HG02642 (cell line): ENCODE results near the gene ZNF365.
"Not testable (repeated sequence)": the region's sequence is repeated elsewhere in the genome, so short reads cannot be mapped to it uniquely, and the experiment has no call there.

ENCODE experiments used
- ATAC-seq: cut with Tn5 transposase; IDR thresholded peaks from one replicate; pipeline ENCODE4 v1.9.1; 2021; ENCODE audit warnings: mild to moderate bottlenecking; ENCODE audit not compliant: unreplicated experiment, poor library complexity

Gene ZNF365, protein sequence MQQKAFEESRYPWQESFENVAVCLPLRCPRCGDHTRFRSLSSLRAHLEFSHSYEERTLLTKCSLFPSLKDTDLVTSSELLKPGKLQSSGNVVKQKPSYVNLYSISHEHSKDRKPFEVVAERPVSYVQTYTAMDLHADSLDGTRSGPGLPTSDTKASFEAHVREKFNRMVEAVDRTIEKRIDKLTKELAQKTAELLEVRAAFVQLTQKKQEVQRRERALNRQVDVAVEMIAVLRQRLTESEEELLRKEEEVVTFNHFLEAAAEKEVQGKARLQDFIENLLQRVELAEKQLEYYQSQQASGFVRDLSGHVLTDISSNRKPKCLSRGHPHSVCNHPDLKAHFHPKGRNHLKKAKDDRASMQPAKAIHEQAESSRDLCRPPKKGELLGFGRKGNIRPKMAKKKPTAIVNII

DNA sequence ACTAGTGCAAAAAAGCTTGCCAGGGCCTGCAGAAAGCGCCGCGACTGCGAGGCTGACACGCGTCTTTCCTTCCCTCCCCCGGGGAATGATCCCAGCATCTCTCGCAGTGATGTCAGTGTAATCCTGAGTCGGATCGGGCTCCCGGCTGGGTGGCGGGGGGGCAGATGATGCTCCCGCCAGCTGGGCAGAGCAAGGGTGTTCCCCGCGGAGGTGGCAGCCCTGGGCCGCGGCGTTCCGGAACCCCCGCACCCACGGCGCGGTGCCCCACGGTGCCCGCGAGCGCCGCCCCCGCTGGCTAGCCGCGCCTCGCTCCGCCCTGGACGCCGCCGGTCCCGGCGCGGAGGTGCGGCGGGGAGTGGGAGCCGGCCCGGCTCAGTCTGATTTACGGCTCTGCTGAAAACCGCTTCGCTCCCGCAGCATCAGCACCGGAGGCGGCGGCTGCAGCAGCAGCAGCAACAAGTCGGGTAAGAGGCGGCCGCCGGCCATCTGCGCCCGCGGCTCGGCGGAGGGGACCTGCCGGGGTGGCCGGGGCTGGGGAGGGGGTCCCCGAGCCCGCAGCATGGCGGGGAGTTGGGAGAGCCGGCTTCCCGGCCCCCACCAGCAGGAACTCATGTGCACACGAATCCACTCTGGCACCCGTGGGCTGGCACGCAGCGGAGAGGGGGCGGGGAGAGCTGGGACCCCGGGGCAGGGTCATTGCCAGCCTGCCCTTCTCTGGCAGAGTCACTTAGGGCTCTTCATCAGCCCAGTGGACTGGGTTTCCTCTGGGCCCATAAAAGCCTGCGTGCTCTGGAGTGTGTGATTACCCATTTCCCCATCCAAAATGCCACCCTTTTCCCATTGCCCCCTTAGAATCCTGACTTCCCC is at the start of gene ZNF365:
TSS of gene ZNF365 (plus strand) at position 375 of the 867 bp plus-strand sequence. CDS start 1,825 bp downstream, outside the sequence.
- ATAC-seq, result no peak

DNA sequence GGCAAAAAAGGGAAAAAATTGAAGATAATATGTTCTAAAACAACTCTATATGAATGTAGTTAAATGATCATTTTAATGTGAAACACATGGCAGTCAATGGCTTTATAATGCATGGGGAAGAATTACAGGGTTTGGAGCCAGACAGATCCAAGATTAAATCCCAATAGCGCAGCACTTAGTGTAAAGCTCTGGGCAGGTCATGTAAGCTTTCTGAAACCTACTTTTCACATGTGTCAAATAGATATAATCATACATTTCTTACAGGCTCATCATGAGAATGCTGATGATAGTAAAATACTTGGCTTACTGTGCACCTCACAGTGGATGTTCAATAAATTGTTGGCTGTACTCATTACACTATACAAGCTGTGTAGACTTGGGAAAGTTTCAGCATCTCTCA is 48.0 kb upstream of the ZNF365 start:
- ATAC-seq, result no peak

DNA sequence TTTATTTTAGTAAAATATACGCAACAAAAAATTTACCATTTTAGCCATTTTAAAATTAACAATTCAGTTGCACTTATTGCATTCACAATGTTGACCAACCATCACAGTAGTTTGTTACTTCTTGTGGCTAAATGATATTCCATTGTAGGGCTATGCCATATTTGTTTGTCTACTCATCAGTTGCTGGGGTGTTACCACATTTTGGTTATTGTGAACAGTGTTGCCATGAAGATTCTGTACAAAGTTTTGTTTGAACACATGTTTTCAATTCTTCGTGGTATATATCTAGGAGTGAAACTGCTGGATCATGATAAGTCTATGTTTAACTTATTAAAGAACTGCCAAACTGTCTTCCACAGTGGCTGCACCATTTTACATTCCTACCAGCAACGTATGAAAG is 46.3 kb upstream of the ZNF365 start:
- ATAC-seq, result no peak

DNA sequence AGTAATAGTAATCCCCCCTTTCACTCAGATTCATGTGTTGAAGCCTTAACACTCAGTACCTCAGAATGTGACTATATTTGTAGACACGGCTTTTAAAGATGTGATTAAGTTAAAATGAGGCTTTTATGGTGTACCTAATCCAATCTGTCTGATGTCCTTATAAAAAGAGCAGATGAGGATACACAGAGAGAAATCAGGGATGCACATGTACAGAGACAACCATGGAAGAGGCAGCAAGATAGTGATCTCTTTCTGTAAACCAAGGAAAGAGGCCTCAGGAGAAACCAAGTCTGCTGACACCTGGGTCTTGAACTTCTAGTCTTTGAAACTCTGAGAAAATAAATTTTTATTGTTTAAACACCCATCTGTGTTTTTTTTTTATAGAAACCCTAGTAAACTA is 44.0 kb upstream of the ZNF365 start:
- no peak for ATAC-seq

DNA sequence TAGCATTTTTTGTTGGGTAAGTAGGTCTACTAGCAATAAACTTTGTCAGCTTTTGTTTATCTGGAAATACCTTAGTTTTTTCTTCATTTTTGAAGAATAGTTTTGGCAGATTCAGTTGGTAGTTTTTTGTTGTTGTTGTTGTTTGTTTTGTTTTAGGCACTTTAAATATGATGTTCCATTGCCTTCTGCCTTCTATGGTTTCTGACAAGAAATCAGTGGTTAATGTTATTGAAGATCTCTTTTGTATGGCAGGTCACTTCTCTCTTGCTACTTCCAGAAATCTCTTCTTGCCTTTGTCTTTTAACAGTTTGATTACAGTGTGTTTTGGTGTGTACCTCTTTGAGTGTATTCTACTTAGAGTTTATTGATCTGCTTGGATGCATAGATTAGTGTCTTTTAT is 41.8 kb upstream of the ZNF365 start:
- ATAC-seq, result no peak

DNA sequence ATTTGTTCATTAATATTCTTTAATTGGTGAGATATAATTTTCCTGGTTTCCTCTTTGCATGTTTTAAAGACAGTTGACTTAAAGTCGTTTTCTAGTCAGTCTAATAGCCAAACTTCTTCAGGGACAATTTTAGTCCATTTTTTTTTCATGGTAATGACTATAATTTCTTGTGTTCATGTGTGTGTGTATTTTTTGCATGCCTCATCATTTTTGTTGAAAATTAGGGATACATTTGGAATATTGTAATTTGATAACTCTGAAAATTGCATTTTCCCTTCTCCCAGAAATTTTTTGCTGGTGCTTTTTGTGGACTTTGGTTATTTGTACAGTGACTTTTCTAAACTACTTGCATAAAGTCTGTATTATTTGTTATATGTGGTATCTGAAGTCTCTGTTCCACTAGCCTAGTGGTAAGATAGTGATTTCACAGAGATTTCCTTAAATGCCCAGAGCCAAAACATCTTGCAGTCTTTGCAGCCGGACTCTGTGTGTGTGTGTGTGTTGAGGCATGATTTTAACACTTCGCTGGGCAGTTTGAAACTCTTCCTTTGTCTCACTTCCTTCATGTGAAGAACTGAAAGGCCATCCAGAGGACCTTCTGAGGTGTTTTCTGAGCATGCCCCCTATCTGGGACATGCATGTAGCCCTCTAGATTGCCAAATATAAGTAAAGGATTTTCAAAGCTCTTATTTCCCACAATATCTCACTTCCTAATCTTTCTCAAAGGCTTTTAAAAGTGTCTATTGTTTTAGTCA is 40.9 kb upstream of the ZNF365 start:
- ATAC-seq, result no peak

DNA sequence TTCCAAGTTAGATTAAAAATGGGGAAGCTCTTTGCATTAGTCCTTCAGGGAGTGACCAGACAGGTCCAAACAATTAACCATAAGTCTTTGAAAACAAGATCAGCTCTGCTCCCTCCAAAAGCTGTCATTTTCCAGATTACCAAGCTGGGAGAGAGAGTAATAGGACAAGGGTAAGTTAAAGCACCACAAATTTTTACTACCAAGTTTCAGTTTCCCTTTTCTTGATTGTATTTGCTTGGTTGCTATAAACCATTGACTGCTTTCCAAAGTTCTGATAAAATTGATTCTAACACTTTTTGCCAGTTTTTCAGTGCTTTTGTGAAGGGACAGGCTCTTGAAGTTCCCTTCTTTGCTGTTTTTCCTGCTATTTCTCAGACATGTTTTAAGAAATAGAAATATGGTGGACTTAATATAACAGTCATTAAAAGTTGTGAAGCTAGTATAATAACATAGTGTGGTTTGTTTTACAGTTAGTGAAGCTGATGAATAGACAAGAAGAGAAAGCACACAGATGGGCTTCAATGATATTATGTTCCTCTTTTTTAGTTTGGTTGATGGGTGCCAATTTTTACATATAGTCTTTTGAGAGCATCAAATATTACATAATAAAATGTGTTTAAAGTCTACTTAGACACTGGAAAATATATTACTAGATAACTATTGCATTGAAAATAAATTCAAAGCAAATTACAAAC is 40.0 kb upstream of the ZNF365 start:
- ATAC-seq, result no peak

DNA sequence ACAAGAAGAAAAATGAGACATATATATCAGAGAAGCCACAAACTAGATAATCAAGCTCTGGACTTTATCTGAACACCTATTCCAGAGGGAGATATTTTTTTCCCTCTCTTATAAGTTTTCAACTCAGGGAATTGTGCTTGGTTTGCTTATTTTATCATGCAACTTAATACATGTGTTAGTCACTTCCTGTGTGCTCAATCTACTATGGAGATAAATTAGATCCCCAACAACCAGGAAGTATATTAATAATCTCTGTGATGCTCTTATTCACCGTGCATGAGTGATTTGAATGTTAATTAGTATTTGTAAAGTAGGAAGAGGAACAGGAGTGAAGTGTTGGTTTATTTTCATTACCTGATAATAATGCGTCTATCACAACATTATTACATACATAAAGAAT is 38.8 kb upstream of the ZNF365 start:
- ATAC-seq, result no peak

DNA sequence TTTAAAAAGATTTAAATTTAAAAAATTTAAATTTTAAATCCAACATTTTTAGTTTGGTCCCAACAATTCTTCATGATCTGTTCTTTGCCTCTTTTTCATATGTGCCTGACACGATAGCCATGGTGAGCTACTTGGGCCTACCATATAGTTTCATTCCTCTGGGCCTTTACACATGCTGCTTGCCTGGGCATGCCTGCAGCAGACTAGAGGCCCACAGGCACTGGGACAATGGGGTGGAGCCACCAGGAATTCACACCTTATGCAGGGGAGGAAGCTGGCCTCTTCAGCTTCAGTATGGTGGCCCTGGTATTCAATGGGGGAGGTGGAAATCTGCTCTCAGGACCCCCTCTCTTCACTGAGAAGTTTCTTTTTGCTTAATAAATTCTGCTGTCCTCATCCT is 37.8 kb upstream of the ZNF365 start:
- no peak for ATAC-seq

DNA sequence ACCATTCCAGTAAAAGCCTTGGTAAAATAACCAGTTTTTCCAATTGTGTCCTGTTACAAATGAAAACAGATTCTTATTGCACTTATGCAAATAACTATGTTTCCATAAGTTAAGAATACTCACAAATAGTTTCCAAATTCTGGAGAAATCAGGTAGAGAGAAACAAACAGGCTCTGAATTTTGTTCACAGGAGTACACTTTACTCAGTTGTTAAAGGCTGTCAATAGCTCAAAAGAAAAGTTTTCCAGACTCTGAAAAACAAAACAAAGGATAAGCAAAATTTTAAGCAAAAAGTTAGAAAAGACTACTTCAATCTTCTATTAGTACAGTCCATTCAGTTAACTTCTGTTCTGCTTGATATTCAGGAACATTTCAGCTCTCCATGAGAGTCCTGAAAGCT is 32.8 kb upstream of the ZNF365 start:
- ATAC-seq, result no peak

DNA sequence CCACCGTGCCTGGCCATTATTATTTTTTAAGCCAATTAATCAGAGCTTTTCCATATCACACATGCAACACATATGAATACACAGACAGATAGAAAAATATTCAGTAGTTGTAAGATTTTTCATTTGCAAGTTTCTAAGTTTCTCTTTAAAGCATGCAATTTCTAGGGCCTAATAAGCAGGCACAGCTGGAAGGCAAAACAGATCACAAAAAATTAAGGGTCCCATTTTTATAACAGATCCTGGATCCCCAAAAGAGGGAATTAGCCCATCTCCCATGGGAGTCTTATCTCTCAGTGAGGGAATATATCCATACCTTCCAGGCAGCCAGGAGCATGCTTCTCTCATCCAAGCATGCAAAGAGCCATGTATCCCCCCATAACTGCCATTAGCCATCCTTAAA is 31.2 kb upstream of the ZNF365 start:
- ATAC-seq, result no peak

DNA sequence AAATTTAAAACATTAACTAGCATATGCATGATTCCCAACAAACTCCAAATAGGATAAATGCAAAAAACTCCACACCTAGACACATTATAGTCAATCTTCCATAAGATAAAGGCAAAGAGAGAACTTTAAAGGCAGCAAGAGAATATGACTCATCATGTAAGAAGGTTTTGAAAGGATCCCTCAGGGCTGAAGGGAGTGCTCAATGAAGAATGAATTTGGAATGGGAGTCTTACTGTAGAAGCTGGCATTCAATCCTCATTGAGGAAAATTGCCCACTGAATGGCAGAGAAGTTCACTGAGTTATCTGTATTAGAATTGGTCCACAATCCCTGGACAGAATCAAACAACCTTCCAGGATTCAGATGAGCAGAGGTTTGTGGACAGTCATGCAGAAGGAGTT is 26.1 kb upstream of the ZNF365 start:
- no peak for ATAC-seq

DNA sequence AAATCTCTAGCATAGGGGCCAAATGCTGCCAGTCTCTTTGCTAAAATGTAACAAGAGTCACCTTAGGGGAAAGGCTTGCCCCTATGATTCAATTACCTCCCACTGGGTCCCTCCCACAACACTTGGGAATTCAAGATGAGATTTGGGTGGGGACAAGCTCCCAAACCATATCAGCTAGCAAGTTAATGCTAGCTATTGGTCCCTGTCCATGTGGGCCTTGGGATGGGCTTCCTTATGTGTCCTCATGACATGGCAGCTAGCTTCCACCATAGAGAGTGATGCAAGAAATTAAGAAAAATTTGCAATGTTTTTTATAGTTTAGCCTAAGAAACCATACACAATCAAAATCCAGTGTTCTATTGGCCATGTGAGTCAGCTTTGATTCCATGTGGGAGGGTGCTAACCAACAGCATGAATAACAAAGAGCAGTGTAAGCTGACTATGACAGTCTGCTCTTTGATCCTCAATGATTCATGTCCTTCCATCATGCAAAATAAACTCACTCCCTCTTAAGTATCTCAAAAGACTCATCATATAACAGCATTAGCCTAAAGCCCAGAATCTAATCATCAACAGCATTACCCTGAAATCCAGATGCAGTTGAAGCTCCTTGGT is 21.7 kb upstream of the ZNF365 start:
- no peak for ATAC-seq

DNA sequence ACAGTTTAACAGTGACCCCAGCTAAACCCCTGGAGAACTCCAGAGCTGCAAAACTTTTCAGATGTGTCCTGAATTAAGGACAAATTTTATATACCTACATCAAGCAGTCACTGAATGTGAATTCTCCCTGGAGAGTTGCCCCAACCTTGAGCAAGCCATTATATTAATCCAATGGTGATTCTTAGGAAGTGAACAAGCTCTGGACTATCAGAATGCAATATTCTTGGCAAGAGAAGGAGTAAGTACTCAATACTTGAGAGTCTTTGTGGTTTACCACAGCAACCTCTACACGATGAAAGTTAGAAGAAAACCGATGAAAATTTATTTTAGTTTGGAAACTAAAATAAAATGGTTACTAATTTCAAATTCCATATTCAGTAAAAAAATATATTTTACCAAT is 19.3 kb upstream of the ZNF365 start:
- ATAC-seq, result no peak

DNA sequence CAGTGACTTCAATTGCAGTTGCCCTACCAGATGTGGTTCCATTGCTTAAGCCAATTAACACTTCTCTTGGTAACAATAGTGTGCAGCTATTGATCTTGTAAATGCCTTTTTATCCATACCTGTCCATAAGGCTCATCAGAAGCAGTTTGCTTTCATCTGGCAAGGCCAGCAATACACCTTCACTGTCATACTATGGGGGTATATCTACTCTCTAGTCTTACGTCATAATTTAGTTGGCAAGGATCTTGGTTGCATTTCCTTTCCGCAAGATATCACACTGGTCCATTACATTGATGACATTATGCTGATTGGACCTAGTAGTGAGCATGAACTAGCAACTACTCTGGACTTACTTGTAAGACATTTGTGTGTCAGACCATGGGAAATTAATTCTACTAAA is 17.7 kb upstream of the ZNF365 start:
- no peak for ATAC-seq

DNA sequence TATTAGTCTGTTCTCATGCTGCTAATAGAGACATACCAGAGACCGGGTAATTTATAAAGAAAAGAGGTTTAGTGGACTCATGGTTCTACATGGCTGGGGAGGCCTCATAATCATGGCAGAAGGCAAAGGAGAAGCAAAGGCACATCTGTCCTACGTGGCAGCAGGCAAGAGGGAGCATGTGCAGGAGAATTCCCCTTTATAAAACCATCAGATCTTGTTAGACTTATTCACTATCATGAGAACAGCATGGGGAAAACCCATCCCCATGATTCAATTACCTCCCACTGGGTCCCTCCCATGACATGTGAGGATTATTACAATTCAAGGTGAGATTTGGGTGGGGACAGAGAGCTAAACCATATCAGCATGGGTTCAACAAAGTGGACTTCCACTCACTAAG is 16.0 kb upstream of the ZNF365 start:
- ATAC-seq, result not testable (repeated sequence)

DNA sequence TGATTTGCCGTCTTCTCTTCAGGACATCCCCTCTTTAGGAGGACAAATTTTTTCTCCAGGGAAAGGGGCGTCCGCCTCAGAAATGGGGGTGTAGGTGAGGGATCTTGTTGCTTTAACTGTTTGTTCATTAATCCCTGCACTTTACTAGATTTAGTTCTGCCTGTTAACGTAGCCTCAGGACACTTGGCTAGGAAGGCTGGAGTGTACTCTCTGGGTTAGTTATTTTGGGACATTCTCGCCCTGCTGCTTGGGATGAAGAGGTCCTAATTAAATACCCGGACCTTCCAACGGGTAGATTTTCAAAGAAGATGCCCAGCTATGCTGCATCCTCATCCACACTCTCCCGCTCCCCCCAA is 552 bp upstream of the ZNF365 start:
- no peak for ATAC-seq

DNA sequence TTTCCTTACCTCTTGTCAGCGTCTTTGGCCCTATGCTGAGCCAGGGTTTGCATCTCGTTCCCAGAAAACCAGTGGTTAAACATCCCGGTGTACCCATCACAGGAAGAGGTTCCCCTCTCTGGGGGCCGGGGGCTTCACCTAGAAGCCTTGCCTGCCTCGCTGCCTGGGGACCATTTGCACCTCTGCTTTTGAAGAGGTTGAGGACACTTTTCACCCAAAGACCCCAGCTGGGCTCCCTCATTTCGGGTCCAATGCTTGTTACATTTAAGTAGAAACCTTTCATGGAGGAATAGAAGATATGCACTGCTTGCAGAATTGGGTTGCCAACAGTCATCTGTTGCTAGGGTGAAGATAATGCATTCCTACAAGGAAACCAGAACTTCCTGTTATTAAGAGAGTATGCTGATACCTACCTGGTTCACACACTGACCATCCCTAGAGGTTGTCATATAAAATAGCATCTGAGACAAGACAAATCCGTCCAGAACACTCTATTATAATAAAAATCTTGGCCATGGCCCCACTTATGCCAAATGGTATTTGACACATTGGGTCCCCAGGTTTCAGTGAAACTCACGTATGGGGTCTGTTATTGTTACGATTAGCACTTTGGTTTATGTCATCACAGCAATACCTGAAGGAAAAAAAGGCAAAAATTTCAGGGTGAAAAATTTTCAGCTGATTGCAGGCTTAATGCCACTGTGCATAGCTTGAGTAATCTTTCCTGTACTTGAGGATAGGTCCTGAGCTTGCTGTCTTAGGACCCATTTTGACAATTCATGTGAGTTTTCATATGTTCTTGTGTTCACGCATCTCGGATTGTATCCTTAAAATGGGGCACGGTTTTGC is 917 bp downstream of the ZNF365 start:
- no peak for ATAC-seq
